T-cell (primary cell): ENCODE measurements around the gene PABPC3. TPM values are rescaled to one million over a fixed set of nuclear protein-coding genes. Genes with fewer than 3 reads are reported as not detected.

Experiments
- ATAC-seq, 4 experiments: fragments of 200-7000 bp in 3 of 4; fragments of 150-1000 bp in 1 of 4; cut with Tn5 transposase; replicated peaks in 1 of 4; 1 replicate in 3 of 4; 2 replicates in 1 of 4; pipeline ENCODE4 v1.10.0; 2021; ENCODE audit warnings: moderate library complexity in 3 of 4, mild to moderate bottlenecking in 2 of 4, moderate number of reproducible peaks in 1 of 4
- CTCF ChIA-PET, 2 donors: fragments of 300-600 bp; sonication (Branson Sonifier 250); formaldehyde crosslinking; loops; one replicate each; lab custom pipeline; 2022; ENCODE audit warnings: antibody characterized with exemption in 2 of 2; lab: Charles Lee
- POLR2A ChIA-PET, 2 donors: fragments of 300-600 bp; sonication (Branson Sonifier 250); formaldehyde crosslinking; loops; one replicate each; lab custom pipeline; 2022; ENCODE audit warnings: antibody characterized with exemption in 2 of 2; lab: Charles Lee
- DNase-seq, 35 experiments: peaks; one replicate each; pipeline versions ENCODE4 v3.0.0 to v3.0.0-alpha.2; 2013 to 2023
- H3K27ac ChIP-seq: one replicate; pipeline ENCODE4 v1.5.1; 2013; ENCODE audit warnings: low read length
- H3K27me3 ChIP-seq, 2 experiments: replicated peaks in 1 of 2; 1 replicate in 1 of 2; 2 replicates in 1 of 2; pipeline versions ENCODE4 v1.6.1 to v1.7.0; 2013; ENCODE audit warnings: low read length in 1 of 2, mixed read lengths in 1 of 2; ENCODE audit not compliant: control insufficient read depth in 2 of 2, insufficient read depth in 2 of 2; ENCODE audit errors: extremely low read depth in 1 of 2
- H3K36me3 ChIP-seq, 2 donors: 1 replicate in 1 of 2; 2 replicates in 1 of 2; pipeline versions ENCODE4 v1.6.1 to v1.7.0; 2013; ENCODE audit warnings: low read length in 1 of 2; ENCODE audit not compliant: control insufficient read depth in 2 of 2, insufficient read depth in 1 of 2; ENCODE audit errors: extremely low read depth in 1 of 2
- H3K4me1 ChIP-seq, 2 experiments: 1 replicate in 1 of 2; 2 replicates in 1 of 2; pipeline versions ENCODE4 v1.6.1 to v1.7.0; 2013; ENCODE audit warnings: low read length in 2 of 2, mixed read lengths in 1 of 2; ENCODE audit not compliant: insufficient read depth in 2 of 2, control insufficient read depth in 1 of 2; ENCODE audit errors: extremely low read depth in 1 of 2
- H3K4me3 ChIP-seq, 2 donors: 1 replicate in 1 of 2; 2 replicates in 1 of 2; pipeline versions ENCODE4 v1.5.1 to v1.7.0; 2013; ENCODE audit warnings: mild to moderate bottlenecking in 2 of 2, low read length in 1 of 2, moderate library complexity in 1 of 2; ENCODE audit not compliant: control insufficient read depth in 1 of 2; ENCODE audit errors: extremely low read depth in 1 of 2
- H3K9me3 ChIP-seq: 2 replicates; pipeline ENCODE4 v1.7.0; 2013
- H3K27ac Mint-ChIP-seq, 2 donors: one replicate each; pipeline ENCODE4 v1.8.0; 2020 to 2021; ENCODE audit warnings: mild to moderate bottlenecking in 2 of 2, mixed read lengths in 2 of 2
- H3K27me3 Mint-ChIP-seq, 2 donors: one replicate each; pipeline ENCODE4 v1.8.0; 2021 to 2022; ENCODE audit warnings: mixed read lengths in 2 of 2
- H3K36me3 Mint-ChIP-seq: one replicate; pipeline ENCODE4 v1.8.0; 2021; ENCODE audit warnings: mixed read lengths
- H3K4me1 Mint-ChIP-seq, 3 donors: one replicate each; pipeline ENCODE4 v1.8.0; 2020 to 2022; ENCODE audit warnings: mixed read lengths in 3 of 3, mild to moderate bottlenecking in 1 of 3
- H3K4me3 Mint-ChIP-seq, 3 donors: one replicate each; pipeline ENCODE4 v1.8.0; 2020 to 2022; ENCODE audit warnings: mild to moderate bottlenecking in 3 of 3, mixed read lengths in 3 of 3, moderate library complexity in 3 of 3
- H3K9me3 Mint-ChIP-seq, 3 donors: one replicate each; pipeline ENCODE4 v1.8.0; 2020 to 2022; ENCODE audit warnings: mixed read lengths in 3 of 3
- WGBS: methylation state at CpG from one replicate; pipeline ENCODE4 v1.1.5; 2013; ENCODE audit warnings: missing lambda C conversion rate; ENCODE audit not compliant: insufficient coverage; 5-methylcytosine and 5-hydroxymethylcytosine counted together
- total RNA-seq, 35 experiments: library from RNA in 6 of 35; stranded (reverse) in 6 of 35; fragments of 120-200 nt in 1 of 35; gene quantifications; one replicate each; pipeline versions ENCODE4 v1.2.1 to v1.2.4 and lab custom pipeline; 2013 to 2026

Gene PABPC3
- total RNA-seq, 5 donors from 2014 or later (not counting 1 experiment from before 2014, with no cell fraction given): 0.30 to 0.47 (median 0.32) TPM; not detected in 1

DNA sequence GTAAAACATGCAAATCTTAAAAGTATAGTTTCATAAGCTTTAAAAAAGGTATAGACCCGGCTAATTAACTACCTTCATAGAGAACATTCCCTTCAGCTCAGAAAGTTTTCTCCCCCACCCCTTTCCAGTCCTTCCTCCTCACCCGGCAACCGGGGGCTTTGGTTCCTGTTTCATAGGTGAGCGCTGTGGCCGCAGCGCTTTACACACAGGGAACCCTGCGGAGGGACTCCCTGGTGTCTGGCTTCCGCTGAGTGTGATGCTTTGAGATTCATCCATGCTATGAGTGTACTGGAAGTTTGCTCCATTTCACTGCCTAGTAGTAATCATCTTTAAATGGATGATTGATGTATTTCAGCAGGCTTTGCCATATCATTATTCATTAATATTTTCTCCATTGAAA is 26.0 kb upstream of the PABPC3 start:
- Mint-ChIP-seq H3K36me3 (no peaks in the 10 kb centered on the region), H3K27me3 (peaks cover 37 to 49% of the 10 kb centered on the region in 2 donors), H3K4me1 (no peaks in the 10 kb centered on the region), H3K9me3 (no peaks in the 10 kb centered on the region), H3K27ac (no peak overlapping the region), H3K4me3 (no peak overlapping the region)
- Histone ChIP-seq H3K27me3 (peaks cover 0 to 21% of the 10 kb centered on the region in 2 experiments), H3K4me3 (no peak overlapping the region), H3K36me3 (no peaks in the 10 kb centered on the region), H3K27ac (no peak overlapping the region), H3K4me1 (no peaks in the 10 kb centered on the region), H3K9me3 (no peaks in the 10 kb centered on the region)
- no peak for DNase-seq
- ChIA-PET POLR2A (no interaction called here), CTCF (interaction anchor here in 1 of 2 donors (0.5 kb wide), 1 partner anchor 53 kb away, joined by 4 read pairs; no protein-coding TSS in a partner anchor)
- ATAC-seq: no peak
- WGBS: no CpG with 5 or more reads among the region's 8 CpGs

DNA sequence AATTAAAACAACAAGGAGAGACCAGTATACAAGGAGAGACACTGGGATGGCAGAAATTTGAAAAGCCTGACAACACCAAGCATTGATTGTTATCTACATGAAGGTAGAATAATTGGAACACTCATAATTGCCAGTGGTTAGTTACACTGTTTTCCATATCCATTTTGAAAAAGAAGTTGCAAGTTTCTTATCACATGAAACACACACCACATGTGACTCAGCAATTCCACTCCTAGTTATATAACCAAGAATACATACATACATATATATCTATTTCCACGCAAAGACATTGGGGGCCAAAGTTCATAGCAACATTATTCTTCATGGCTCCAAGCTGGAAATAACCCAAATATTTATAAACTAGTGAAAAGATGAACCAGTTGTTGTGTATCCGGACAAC is 15.2 kb upstream of the PABPC3 start:
- DNase-seq: no peak
- Mint-ChIP-seq H3K4me1 (peaks cover 0 to 2% (median 0%) of the 10 kb centered on the region in 3 donors), H3K4me3 (no peak overlapping the region), H3K9me3 (no peaks in the 10 kb centered on the region), H3K27ac (no peak overlapping the region), H3K36me3 (no peaks in the 10 kb centered on the region), H3K27me3 (peaks cover 6 to 12% of the 10 kb centered on the region in 2 donors)
- H3K9me3 ChIP-seq: no peaks in the 10 kb centered on the region
- no peaks in the 10 kb centered on the region for H3K27me3 ChIP-seq
- H3K4me3 ChIP-seq: no peak overlapping the region
- no peak for ATAC-seq
- no peaks in the 10 kb centered on the region for H3K36me3 ChIP-seq
- no peaks in the 10 kb centered on the region for H3K4me1 ChIP-seq
- 100% methylated on average over 1 of the region's 2 CpGs for WGBS
- ChIA-PET CTCF (no interaction called here), POLR2A (no interaction called here)
- no peak overlapping the region for H3K27ac ChIP-seq

DNA sequence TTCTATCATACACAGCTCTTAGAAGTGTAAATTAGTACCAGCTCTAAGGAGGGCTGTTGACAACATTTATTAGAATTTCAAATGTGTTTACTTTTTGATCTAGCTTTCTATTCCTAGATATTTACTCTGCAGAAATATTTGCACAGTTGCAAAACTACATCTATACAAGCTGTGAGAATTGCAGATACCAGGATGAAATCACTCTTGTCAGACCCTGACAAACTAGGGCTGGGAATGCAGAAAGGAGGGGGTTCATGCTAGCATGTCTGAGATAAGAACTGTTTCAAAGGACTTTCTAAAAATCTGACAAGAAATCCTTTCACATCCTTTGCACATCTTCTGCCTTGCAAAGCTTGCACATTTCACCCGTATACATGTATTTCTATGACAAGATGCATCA is 11.8 kb upstream of the PABPC3 start:
- no peak overlapping the region for H3K4me3 Mint-ChIP-seq
- no peak for ATAC-seq
- CTCF ChIA-PET: no interaction called here

DNA sequence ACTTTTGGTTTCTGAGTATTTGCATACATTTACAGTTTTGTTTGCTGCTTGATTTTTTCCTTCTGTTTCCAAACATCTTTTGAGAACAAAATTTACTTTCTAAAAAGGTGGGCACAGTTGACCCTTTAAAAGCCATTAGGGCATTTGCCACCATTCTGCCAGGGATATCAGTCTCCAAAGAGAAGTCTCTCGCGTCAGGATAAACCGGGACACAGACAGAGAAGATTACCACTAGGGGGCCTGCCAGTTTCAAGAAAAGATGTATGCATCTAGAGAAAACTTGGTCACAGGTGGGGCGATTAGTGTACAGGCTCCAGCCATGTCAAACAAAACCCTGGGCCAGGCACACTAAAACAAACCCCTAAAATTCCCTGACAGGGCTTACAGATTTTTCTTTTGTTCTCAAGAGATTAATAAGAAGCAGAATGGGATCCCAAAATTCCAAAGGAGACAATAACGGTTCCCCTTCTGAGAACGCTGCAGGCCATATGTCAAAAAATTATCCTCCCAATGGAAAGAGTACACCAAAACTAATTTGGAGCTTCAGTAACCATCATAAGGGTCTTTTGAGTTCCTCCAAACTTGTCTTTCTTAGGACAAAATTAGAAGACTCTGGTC is 10.7 kb upstream of the PABPC3 start:
- 68% methylated on average over 4 of the region's 6 CpGs for WGBS

More for the DNA sequence above, 11.8 kb upstream of the PABPC3 start:
- 100% methylated on average over 1 of the region's 1 CpG for WGBS
- Mint-ChIP-seq H3K27me3 (peaks cover 0 to 4% of the 10 kb centered on the region in 2 donors), H3K9me3 (no peaks in the 10 kb centered on the region), H3K36me3 (no peaks in the 10 kb centered on the region), H3K4me1 (peaks cover 0 to 2% (median 0%) of the 10 kb centered on the region in 3 donors), H3K27ac (no peak overlapping the region)
- Histone ChIP-seq H3K27ac (no peak overlapping the region), H3K36me3 (no peaks in the 10 kb centered on the region), H3K4me3 (no peak overlapping the region), H3K4me1 (no peaks in the 10 kb centered on the region), H3K27me3 (peaks cover 0 to 5% of the 10 kb centered on the region in 2 experiments), H3K9me3 (no peaks in the 10 kb centered on the region)
- POLR2A ChIA-PET: no interaction called here
- no peak for DNase-seq

DNA sequence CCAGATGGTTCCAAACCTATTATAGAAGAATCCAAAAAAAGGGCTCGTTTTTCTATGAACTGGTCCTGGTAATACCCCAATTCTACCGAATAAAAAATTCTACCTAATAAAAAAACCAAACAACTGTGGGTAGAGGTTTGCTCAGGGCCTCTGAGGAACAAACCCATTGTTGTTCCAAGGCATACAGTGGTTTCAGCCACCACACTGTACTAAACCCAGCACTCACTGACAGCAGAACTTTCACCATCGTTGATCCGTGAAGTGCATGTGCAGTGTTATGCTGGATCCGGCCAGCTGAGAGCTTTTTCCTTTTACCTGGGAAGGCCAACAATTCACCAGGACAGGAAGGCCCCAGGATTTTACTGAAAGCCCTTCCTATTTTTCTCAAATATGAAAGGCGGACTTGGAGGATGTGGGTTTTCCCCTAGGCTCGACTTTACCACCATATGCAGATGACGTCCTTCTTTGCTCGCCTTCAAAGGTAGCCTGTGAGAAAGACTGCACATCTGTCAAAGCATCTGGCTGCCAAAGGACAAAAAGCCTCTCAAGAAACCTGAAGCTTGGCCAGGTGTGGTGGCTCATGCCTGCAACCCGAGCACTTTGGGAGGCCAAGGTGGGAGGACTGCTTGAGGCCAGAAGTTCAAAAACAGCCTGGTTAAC is 7.2 kb upstream of the PABPC3 start:
- H3K27me3 Mint-ChIP-seq: peaks cover 13 to 18% of the 10 kb centered on the region in 2 donors
- no peaks in the 10 kb centered on the region for H3K36me3 ChIP-seq
- DNase-seq: no peak
- POLR2A ChIA-PET: no interaction called here
- H3K4me3 ChIP-seq: no peak overlapping the region
- H3K4me1 ChIP-seq: no peaks in the 10 kb centered on the region
- no peak for ATAC-seq
- no peak overlapping the region for H3K4me3 Mint-ChIP-seq
- no peaks in the 10 kb centered on the region for H3K36me3 Mint-ChIP-seq
- no peak overlapping the region for H3K27ac ChIP-seq
- WGBS: 83% methylated on average over 4 of the region's 10 CpGs
- no peak overlapping the region for H3K27ac Mint-ChIP-seq
- H3K4me1 Mint-ChIP-seq: peaks cover 0 to 2% (median 0%) of the 10 kb centered on the region in 3 donors
- no peaks in the 10 kb centered on the region for H3K9me3 Mint-ChIP-seq
- H3K27me3 ChIP-seq: peaks cover 0 to 20% of the 10 kb centered on the region in 2 experiments
- no peaks in the 10 kb centered on the region for H3K9me3 ChIP-seq
- CTCF ChIA-PET: no interaction called here

More for the DNA sequence above, 10.7 kb upstream of the PABPC3 start:
- CTCF ChIA-PET: no interaction called here
- H3K9me3 Mint-ChIP-seq: no peaks in the 10 kb centered on the region
- H3K4me1 Mint-ChIP-seq: peaks cover 0 to 2% (median 0%) of the 10 kb centered on the region in 3 donors
- H3K4me3 Mint-ChIP-seq: no peak overlapping the region
- no peak for ATAC-seq
- peaks cover 0 to 11% of the 10 kb centered on the region in 2 experiments for H3K27me3 ChIP-seq
- peak in 1 of 35 experiments; percentile 9 for DNase-seq
- H3K9me3 ChIP-seq: no peaks in the 10 kb centered on the region
- H3K4me1 ChIP-seq: no peaks in the 10 kb centered on the region
- H3K27ac Mint-ChIP-seq: no peak overlapping the region
- peaks cover 4 to 8% of the 10 kb centered on the region in 2 donors for H3K27me3 Mint-ChIP-seq
- H3K36me3 Mint-ChIP-seq: no peaks in the 10 kb centered on the region
- no peak overlapping the region for H3K27ac ChIP-seq
- POLR2A ChIA-PET: no interaction called here
- no peaks in the 10 kb centered on the region for H3K36me3 ChIP-seq
- no peak overlapping the region for H3K4me3 ChIP-seq

DNA sequence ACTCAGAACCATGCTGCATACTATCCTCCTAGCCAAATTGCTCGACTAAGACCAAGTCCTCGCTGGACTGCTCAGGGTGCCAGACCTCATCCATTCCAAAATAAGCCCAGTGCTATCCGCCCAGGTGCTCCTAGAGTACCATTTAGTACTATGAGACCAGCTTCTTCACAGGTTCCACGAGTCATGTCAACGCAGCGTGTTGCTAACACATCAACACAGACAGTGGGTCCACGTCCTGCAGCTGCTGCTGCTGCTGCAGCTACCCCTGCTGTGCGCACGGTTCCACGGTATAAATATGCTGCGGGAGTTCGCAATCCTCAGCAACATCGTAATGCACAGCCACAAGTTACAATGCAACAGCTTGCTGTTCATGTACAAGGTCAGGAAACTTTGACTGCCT is 1.5 kb downstream of the PABPC3 start:
- no peak overlapping the region for H3K4me3 ChIP-seq
- Mint-ChIP-seq H3K27me3 (peaks cover 24 to 37% of the 10 kb centered on the region in 2 donors), H3K4me1 (peaks cover 0 to 4% (median 0%) of the 10 kb centered on the region in 3 donors), H3K36me3 (no peaks in the 10 kb centered on the region), H3K27ac (no peak overlapping the region), H3K9me3 (no peaks in the 10 kb centered on the region), H3K4me3 (no peak overlapping the region)
- no peaks in the 10 kb centered on the region for H3K9me3 ChIP-seq
- no peaks in the 10 kb centered on the region for H3K4me1 ChIP-seq
- peaks cover 2 to 33% of the 10 kb centered on the region in 2 experiments for H3K27me3 ChIP-seq
- POLR2A ChIA-PET: no interaction called here
- CTCF ChIA-PET: no interaction called here
- no peak for DNase-seq
- H3K27ac ChIP-seq: no peak overlapping the region
- no peak for ATAC-seq
- 84% methylated on average over 13 of the region's 13 CpGs for WGBS
- H3K36me3 ChIP-seq: no peaks in the 10 kb centered on the region
